ENCODE data around the gene SQSTM1. TPM values are rescaled to one million over a fixed set of nuclear protein-coding genes. Genes with fewer than 3 reads are reported as not detected.
A peak's percentile ranks its signal among the peaks of the same experiment; 100 is the strongest.

The SQSTM1 gene
- total RNA-seq, 1 donor from 2014 or later = 132 TPM

- DNase-seq = peak; percentile 89
These were observed 14.3 kb upstream of the SQSTM1 start, which contains the start of gene MGAT4B for GRCh38 chr5:179806250-179807048. Gene MGAT4B (minus strand): TSS chr5:179806866. CDS start chr5:179806583, 283 bp downstream.

DNA sequence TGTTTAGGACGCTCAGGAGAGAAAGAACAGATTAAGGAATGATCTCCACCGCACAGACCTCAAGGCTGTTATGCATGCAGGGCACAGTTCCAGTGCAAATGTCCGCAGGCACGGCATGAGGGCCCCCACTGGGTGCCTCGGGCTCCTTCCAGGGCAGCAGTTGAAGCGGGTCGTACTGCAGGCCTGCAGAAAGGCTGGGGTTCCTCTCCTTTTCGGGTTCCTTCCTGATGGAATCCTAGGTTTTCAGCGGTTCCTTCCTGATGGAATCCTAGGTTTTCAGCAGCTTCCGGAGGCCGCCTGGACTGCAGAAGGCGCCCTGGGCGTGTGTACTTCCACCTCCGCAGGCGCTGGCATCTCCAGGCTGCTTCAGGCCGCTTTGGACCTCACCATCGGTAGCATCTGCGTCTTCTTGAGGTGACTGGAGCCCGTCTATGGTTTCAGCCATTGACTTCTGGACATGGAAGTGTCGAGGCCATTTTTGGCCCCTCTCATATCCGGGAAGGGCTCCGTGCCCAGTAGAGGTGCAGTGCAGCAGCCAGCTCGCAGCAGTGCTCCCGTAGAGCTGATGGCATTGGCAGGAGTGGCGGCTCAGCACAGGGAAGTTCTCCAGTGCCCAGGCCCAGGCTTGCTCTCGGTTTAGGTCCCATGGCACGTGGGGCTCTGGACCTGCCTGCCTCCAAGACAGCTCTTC lies 8.4 kb upstream of the SQSTM1 start:
- no peak for DNase-seq

DNA sequence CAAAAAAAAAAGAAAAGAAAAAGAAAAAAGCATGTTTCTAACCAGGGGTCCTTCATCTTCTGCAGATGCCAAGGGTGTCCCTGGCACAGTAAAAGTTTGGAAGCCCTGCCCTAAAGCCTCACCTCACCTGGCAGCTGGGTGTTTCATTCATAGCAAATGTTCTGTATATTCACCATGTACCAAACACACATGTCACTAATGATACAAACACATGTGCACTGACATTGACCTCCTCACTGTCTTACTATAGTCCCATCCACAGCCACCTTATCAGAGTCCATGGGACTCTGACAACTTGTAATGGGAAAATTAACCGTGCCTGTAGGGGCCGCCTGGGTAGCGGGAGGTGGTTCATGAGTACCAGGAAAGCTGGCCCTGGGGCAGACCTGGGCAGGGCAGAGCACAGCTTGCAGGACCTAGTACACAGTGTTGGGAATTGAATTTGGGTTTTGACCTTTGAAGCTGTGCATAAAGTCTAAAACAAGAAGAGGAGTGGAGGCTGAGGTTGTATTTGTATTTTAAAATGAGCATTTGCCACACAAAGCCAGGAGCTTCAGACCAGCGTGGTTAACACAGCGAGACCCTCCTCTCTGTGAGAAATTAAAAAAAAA lies 7.6 kb upstream of the SQSTM1 start:
- DNase-seq = no peak

DNA sequence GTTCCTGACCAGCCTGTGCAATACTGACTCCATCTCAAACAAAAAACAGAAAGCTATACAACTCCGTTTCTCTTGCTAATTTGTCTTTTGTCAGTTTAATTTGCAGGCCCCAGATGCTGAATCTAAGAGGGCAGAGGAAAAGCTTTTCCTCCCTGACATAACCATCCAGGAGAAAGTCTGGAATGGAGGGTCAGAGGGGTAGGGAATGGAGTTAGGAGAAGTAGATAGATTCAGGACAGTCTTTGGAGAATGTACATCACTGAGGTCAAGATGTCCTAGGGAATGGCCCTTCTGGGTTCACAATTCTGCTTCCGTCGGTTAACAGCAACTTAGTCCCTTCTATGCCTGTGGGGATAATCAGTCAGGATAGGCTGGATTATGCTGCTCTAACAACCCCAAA lies 6.6 kb upstream of the SQSTM1 start:
- DNase-seq = no peak

DNA sequence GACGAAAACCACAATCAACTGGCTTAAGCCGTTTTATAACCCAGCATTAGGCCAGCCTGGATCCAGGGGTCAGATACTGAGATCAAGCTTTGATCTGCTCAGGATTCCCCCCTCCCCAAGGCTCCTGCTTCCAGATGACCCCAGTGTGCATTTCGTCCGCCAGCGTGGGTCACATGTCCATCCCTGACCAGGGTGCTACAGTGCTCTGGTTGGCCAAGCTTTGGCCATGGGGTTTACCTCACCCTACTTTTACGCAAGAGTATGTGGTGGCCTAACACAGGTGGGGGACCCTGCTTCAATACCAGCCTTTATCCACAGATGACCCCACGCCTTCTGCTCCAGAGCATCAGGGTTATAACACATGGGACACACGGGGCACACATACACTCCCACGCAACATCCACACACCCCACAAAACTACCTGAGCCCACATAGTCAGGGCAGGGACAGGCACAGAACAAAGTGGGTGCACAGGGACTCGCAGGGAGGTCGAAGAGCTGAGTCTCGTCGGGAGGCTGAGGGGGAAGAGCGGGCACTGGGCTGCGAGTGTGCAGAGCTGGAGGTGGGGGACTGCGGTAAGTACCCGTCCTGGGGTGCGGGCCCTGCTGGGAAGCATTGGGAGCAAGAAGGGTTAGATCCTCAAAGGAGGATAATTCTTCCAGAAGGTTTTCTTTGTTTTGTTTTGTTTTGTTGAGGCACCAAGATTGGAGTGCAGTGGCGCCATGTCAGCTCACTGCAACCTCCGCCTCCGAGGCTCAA lies 5.0 kb upstream of the SQSTM1 start:
- no peak for DNase-seq

DNA sequence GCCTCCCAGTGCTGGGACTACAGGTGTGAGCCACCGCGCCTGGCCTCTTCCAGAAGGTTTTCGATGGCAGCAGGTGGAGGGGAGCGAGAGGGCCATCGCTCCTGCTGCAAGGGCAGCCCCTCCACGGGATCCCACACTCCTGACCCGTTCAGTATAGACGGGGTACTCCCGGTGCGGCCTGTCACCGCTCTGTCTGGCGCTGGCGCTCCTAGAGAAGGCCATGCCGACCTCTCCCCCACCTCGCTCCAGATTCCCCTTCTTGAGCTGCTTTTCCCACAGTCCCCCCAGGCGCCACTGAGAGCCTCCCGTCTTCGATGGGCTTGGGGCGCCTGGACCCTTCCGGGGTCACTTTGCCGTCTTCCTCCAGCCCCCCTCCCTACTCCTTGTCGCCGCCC lies 4.3 kb upstream of the SQSTM1 start:
- no peak for DNase-seq

DNA sequence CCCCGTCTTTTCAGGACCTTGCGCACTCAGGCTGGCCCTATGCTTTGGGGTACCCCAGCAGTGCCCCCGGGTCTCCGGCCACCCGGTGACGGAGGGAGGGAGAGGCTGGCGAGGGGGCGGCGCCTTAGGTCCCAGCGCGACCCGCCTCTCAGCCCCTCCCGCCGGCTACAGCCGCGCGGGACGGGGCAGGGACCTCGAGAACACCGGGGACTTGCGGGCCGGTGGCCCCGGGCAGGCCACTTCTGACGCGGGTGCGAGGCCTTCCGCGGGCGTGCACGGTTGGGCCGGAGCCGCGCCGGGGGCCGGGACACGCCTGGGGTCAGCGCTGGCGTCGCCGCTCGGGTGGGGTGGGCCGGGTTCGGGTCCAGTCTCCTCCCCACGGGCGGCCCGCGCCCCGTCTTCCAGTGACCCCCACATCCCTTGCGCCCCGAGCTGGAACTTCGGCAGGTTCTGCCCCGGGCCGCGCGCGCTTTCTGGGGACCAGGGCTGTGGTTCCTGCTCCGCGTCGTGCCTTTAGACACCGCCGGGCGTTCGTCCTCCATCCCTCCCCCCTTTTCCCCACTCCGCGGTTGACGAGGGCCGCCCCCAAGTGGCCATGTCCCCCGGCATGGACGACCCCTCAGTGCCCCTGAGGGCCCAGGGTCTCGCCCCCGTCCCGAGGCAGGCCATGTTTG lies 3.8 kb upstream of the SQSTM1 start:
- no peak for DNase-seq

- DNase-seq = no peak
These were observed 3.2 kb upstream of the SQSTM1 start for GRCh38 chr5:179817470-179817840.

DNA sequence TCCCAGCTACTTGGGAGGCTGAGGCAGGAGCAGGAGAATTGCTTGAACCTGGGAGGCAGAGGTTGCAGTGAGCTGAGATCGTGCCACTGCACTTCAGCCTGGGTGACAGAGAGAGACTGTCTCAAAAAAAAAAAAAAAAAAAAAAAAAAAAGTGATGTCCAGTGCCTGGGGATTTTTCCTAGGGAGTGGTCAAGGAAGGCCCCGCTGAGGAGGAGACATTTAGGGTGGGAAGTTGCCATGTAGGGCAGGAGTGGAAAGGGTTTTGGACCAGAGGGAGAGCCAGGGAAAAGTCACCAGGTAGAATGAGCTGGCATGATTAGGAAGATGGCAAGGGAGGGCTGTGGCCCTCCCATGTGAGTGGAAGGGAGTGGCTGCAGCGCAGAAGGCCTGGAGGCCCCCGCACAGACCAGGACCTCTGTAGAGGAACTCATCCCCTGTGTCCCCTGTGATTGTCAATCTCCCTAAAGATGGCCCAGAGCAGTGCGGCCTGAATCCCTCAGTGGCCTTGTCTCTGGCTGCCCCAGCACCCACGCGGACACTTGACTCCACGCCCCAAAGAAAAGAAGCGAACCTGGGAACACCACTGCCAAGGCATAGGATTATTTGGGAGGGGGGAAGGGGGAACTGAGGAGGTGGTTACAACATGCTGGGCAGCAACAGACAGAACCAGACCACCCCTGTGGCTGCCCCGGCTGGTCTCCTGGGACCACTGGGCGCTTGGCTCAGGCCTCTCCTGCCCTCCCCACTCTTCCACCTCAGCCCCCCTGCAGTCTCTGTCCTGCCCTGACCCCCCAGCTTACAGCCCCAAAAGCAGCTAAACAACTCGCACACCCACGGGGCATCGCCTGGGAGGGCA lies 2.6 kb upstream of the SQSTM1 start:
- DNase-seq = no peak

GRCh38 chr5:179818746-179819295 lies 1.9 kb upstream of the SQSTM1 start:
- peak; percentile 91 for DNase-seq

- DNase-seq = peak; percentile 61
These were observed 1.2 kb upstream of the SQSTM1 start for GRCh38 chr5:179819296-179820126.

DNA sequence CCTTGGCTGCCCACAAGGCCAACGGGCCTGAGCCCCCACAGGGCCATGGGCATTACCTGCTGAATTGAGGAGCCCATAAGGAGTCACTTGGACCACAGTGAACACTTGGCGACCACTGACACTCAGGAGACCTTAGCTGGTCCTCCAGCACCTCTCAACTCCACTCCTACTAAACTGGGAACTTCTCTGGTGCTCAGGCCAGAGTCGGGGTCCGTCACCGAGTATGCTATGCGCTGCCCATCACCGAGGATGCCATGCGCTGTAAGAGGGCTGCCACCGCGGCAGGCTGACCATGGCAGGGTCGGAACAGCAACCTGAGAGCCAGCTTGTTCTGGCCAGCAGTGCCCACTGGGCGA lies 600 bp upstream of the SQSTM1 start:
- DNase-seq = no peak

DNA sequence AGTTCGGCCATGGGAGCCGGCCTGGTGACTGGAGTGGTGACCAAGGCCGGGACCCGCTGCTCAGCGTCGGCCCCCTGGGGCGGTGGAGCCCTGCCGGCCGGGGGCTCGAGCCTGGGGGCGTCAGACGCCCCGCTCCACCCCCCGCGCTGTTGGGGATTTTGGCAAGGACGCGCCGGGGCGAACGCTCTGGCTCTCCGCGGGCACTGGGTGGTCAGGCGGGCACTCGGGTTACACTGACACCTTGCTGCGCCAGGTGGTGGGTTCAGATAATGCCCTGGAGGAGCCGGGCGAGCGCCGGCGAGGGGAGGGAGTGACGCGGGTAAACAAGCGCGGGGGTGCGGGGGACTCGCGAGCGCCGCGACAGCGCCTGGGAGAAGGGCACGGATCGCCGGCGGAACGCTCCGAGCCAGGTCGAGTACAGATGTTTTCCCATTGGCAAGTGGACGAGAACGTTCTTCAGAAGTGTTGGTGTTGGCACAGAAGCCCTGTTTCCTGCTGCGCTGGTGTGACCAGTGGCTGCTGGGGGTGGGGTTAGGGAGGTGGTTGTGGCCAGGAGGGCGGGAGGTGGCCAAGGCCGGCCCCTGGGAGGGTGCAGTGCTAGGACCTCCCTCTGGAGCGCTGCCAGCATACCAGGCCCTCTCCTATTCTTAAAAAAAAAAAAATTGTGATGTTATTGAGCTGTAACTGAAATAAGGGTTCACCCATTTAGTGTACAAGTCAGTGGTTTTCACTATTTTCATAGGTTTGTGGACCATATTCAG lies 773 bp downstream of the SQSTM1 start:
- DNase-seq = peak; percentile 97

GRCh38 chr5:179822059-179822432 lies 1.3 kb downstream of the SQSTM1 start:
- no peak for DNase-seq

DNA sequence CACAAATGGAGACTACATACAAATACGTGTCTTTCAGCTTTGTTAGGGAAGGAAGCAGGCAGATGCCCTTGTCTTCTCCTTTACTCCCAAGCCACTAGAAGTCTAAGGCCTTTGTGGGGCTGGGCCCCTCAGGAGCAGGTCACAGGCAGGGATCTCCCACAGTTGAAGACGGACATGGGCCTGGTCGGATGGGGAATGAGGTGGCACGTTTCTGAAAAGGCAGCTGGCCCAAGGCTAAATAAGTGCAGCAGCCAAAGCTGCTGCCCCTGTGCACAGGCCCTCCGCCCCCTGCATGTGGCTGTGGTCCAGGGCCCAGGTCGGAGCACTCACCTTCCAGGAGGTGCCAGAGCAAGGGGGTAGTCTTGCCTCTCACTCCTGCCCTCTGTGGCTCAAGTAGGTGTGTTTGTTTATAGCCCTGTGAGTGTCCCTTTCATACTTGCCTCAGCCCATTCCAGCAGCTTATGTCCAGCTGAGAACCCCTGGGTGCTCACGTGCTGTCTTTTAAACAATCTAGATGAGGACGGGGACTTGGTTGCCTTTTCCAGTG lies 1.8 kb downstream of the SQSTM1 start:
- no peak for DNase-seq

DNA sequence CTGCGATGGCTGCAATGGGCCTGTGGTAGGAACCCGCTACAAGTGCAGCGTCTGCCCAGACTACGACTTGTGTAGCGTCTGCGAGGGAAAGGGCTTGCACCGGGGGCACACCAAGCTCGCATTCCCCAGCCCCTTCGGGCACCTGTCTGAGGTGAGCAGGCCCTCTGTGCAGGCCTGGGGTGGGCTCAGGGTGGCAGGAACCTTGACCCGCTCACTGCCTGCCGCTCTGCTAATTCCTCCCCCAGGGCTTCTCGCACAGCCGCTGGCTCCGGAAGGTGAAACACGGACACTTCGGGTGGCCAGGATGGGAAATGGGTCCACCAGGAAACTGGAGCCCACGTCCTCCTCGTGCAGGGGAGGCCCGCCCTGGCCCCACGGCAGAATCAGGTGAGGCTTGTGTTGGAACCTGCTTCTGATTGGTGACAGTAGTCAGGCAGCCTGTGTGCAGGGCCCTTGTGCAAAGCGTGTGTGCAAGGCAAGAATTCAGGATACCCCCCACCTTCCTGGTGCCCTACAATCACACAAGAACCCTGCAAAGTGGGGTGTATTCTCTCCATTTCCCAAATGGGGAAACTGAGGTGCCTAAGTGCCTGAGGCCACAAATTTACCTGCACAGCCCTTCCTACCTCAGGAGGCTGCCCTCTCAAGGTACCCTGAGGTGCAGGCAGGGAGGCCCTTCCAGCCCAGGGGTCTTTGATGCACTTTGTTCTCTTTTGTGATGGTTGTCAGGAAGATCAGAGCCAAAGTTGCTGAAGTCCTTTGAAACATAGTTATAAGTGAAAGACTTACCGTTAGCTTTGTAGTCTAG lies 3.4 kb downstream of the SQSTM1 start:
- no peak for DNase-seq

DNA sequence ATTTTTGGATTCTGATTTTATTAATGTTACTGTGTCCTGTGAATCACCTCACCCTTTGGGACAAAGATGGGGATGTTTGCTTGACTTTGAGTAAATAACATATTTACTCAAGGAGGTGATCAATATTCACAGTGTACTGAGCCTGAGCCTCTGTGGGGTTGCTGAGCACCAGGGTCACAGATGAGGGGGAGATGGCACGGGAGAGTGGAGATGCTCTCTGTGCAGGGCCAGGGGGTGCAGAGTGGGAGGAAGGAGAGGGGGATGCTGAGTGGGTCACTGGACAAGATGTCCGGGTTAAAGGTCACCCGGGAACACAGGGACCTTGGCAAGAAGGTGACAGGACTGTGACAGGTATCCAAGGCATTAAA lies 4.0 kb downstream of the SQSTM1 start:
- DNase-seq = no peak

DNA sequence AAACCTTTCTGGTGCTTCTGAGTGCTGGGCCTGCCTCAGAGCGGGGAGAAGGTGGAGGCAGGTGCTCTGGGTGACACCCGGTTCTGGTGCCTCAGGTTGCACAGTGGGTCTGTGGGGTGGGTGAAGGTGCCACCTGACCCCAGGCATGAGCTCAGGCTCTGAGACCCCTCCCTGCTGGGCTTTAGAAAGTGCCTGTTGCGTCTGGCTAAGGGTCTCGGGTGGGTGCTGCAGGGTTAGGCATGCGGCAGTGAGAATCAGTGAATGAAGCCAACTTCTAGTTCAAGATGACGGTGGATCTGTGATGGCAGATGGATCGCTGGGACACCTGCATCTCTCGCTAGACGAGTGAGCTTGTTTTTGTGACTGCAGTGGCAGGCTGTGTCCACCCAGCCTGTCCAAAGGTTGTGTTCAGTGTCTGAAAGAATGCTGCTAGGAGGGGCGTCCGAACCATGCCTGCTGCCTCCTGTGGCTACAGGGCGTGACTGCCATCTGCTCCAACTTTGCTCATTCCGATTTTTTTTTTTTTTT lies 5.0 kb downstream of the SQSTM1 start:
- DNase-seq = no peak

Measured in tongue (tissue), 2 donors.